Chondrocyte (in vitro differentiated cells): ENCODE data around the gene KIF6. TPM values are rescaled to one million over a fixed set of nuclear protein-coding genes. Genes with fewer than 3 reads are reported as not detected.
A peak's percentile ranks its signal among the peaks of the same experiment; 100 is the strongest.

Experiments
- DNase-seq: peaks from one replicate; pipeline ENCODE4 v3.0.0; 2021; ENCODE audit warnings: mixed read lengths, low spot score
- H3K27ac Mint-ChIP-seq: one replicate; pipeline ENCODE4 v1.8.0; 2021; ENCODE audit warnings: mild to moderate bottlenecking, moderate library complexity, mixed read lengths; ENCODE audit not compliant: unreplicated experiment
- H3K27me3 Mint-ChIP-seq: 2 replicates; pipeline ENCODE4 v1.8.0; 2021; ENCODE audit warnings: low read depth, mixed read lengths
- H3K36me3 Mint-ChIP-seq: 2 replicates; pipeline ENCODE4 v1.8.0; 2021; ENCODE audit warnings: low read depth, mixed read lengths
- H3K4me1 Mint-ChIP-seq: 2 replicates; pipeline ENCODE4 v1.8.0; 2021; ENCODE audit warnings: low read depth, mild to moderate bottlenecking, mixed read lengths
- H3K4me3 Mint-ChIP-seq: one replicate; pipeline ENCODE4 v1.8.0; 2021; ENCODE audit warnings: mild to moderate bottlenecking, moderate library complexity, mixed read lengths; ENCODE audit not compliant: unreplicated experiment
- H3K9me3 Mint-ChIP-seq: 2 replicates; pipeline ENCODE4 v1.8.0; 2021; ENCODE audit warnings: low read depth, mixed read lengths
- total RNA-seq: library from RNA; stranded (reverse); gene quantifications from 3 replicates; pipeline ENCODE4 v1.2.1, GENCODE V29; 2021
- TF ChIP-seq, protein P1 (sequence below): fragments of 200-600 bp; sonication (generic); IDR thresholded peaks from 2 replicates; pipeline ENCODE4 v1.5.0; 2021; ENCODE audit warnings: antibody characterized with exemption, mild to moderate bottlenecking, moderate library complexity

Gene KIF6
- total RNA-seq, 1 donor from 2014 or later: 0.62 TPM

DNA sequence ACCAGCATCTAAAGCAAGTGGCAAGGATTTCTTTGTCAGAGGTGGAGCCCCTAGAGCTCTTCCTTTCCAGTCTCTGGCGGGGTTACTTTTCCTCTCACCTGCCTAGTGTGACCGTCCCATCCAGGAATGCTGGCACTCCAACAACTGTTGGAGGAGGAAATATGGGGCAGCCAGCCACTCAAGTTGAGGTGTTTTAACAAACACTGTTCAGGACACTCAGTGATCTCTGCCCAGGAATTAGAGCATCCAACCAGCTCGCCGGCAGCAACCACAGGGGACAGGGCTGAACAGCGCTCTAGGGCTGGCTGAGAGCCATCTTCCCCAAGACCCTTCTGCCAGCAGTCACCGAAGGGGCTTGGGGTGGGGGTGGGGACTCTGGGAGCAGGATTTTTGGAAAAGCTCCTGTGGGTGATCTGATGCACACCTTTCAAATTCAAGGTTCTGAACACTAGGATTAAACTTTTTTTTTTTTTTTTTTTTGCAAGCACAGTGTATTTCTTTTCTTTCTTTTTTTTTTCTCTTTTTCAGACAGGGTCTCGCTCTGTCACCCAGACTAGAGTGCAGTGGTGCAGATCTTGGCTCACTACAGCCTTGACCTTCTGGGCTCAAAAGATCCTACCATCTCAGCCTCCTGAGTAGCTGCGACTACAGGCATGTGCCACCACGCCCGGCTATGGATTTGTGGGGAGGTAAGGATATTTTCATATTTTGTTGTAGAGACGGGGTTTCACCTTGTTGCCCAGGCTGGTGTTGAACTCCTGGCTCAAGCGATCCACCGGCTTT lies 374.3 kb downstream of the KIF6 start:
- Mint-ChIP-seq H3K4me3 (no peak overlapping the region), H3K9me3 (no peaks in the 10 kb centered on the region), H3K27ac (no peak overlapping the region), H3K27me3 (peaks cover 2% of the 10 kb centered on the region), H3K36me3 (no peaks in the 10 kb centered on the region), H3K4me1 (no peaks in the 10 kb centered on the region)
- TF ChIP-seq, protein P1, sequence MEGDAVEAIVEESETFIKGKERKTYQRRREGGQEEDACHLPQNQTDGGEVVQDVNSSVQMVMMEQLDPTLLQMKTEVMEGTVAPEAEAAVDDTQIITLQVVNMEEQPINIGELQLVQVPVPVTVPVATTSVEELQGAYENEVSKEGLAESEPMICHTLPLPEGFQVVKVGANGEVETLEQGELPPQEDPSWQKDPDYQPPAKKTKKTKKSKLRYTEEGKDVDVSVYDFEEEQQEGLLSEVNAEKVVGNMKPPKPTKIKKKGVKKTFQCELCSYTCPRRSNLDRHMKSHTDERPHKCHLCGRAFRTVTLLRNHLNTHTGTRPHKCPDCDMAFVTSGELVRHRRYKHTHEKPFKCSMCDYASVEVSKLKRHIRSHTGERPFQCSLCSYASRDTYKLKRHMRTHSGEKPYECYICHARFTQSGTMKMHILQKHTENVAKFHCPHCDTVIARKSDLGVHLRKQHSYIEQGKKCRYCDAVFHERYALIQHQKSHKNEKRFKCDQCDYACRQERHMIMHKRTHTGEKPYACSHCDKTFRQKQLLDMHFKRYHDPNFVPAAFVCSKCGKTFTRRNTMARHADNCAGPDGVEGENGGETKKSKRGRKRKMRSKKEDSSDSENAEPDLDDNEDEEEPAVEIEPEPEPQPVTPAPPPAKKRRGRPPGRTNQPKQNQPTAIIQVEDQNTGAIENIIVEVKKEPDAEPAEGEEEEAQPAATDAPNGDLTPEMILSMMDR: no peak
- DNase-seq: no peak

DNA sequence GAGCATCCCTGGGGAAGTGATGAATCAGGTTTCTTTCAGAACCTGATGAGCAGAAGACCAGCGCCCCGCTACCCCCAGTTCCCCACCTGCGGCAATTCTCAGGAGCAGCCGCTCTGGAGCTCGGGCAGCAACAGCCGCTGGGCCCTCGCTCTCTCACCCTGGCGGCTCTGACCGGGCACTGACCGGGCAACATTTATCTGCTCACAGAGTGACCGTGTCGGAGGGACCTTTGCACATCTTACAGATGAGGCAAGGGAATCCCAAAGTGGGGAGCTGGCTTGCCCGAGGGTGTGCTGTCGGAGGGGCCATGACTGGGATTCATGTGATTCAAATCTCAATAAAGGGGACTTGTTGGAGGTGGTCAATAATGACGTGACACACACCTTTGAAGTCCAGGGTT lies 376.5 kb downstream of the KIF6 start:
- no peaks in the 10 kb centered on the region for H3K36me3 Mint-ChIP-seq
- no peak overlapping the region for H3K27ac Mint-ChIP-seq
- peaks cover 2% of the 10 kb centered on the region for H3K27me3 Mint-ChIP-seq
- H3K4me3 Mint-ChIP-seq: no peak overlapping the region
- DNase-seq: no peak
- TF ChIP-seq, protein P1: no peak
- H3K4me1 Mint-ChIP-seq: peaks cover 14% of the 10 kb centered on the region
- H3K9me3 Mint-ChIP-seq: no peaks in the 10 kb centered on the region

DNA sequence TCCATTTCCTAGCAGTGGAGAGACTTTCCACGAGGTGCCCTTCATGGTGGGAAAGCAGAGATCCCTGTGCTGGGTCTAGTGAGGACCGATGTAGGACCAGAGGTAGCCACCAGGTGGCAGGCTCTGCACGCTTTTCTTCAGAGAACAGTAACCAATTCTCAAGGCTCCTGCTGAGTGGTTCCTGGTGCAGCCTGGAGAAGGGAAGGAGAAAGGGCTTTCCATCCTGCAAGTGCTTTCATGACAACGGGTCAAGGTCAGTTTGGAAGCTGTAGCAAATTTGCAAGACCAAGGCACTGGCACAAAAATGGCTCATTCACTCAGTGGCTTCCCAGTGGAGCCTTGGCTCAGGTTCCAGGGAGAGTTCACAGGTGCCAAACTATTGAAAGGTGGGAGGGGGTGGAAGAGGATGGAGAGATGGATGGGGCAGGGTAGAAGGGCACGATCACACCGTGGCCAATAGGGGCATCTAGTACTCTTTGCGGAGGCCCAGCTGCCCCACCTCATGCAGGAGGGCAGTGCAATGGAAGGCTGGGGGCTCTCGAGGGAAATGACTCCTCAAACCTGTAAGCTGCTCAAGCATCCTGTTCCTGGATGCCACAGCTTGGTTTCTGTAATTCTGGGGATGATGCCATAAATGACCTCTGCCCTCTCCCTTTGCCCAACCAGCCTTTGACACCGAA lies 377.2 kb downstream of the KIF6 start:
- H3K36me3 Mint-ChIP-seq: no peaks in the 10 kb centered on the region
- DNase-seq: no peak
- no peak overlapping the region for H3K4me3 Mint-ChIP-seq
- H3K4me1 Mint-ChIP-seq: peaks cover 14% of the 10 kb centered on the region
- H3K27ac Mint-ChIP-seq: no peak overlapping the region
- H3K27me3 Mint-ChIP-seq: peaks cover 2% of the 10 kb centered on the region
- TF ChIP-seq, protein P1: peak; percentile 94
- H3K9me3 Mint-ChIP-seq: no peaks in the 10 kb centered on the region

DNA sequence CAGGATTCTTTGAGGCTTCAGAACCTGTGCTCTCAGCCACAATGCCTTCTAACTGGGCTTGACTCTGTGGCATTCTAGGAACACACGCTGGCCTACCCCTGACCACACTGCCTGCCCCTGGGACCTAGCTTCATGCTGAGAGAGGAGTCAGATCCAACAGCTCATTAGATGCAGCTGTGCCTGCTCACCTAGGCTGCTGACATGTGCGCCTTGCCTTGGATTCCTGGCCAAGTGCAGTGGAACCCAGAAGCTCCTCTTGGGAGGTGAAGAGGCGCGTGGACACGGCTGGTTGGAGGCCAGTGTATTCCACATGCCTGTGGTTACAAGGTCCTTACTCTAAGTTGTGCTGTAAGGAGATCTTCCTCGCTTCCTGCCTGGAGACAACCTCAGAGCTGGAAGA lies 378.0 kb downstream of the KIF6 start:
- H3K9me3 Mint-ChIP-seq: no peaks in the 10 kb centered on the region
- no peak overlapping the region for H3K27ac Mint-ChIP-seq
- no peak for DNase-seq
- TF ChIP-seq, protein P1: no peak
- H3K4me3 Mint-ChIP-seq: no peak overlapping the region
- H3K36me3 Mint-ChIP-seq: no peaks in the 10 kb centered on the region
- peaks cover 2% of the 10 kb centered on the region for H3K27me3 Mint-ChIP-seq
- H3K4me1 Mint-ChIP-seq: peaks cover 14% of the 10 kb centered on the region

DNA sequence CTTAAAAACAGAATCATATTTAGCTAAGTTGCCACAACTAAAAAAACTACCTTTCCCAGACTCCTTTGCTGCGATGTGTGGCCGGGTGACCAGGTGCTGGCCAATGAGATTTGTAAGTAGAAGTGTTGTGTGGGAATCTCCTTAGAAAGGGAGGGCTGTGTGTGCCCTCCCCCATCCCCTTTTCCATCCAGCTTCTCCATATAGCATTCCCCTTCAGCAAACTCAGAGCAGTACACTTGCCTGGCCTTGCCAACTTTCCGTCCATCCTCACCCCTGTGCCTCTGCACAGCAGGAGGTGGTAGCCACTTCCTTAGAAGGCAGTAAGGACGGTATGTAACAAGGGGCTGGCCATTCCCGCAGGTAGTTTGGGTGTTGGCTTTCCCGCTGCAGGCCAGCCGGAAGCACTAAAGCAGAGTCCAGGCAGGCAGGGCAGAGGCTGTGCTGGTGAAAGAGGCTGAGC lies 380.4 kb downstream of the KIF6 start:
- Mint-ChIP-seq H3K36me3 (no peaks in the 10 kb centered on the region), H3K27ac (no peak overlapping the region), H3K4me1 (peaks cover 14% of the 10 kb centered on the region), H3K27me3 (peaks cover 2% of the 10 kb centered on the region), H3K4me3 (no peak overlapping the region), H3K9me3 (no peaks in the 10 kb centered on the region)
- TF ChIP-seq, protein P1: no peak
- no peak for DNase-seq
